GM18505 (cell line): Measurements from ENCODE around the gene TSHR.

Experiments used
- ATAC-seq: cut with Tn5 transposase; IDR thresholded peaks from one replicate; pipeline ENCODE4 v1.9.1; 2021; ENCODE audit not compliant: unreplicated experiment
- POLR2A ChIP-seq: IDR thresholded peaks from 4 replicates; pipeline ENCODE4 v1.6.1; 2011; ENCODE audit warnings: borderline replicate concordance; ENCODE audit not compliant: insufficient read depth, insufficient read length; ENCODE audit errors: extremely low read depth

TSHR gene

GRCh38 chr14:81179631-81180030 lies 224.2 kb downstream of the TSHR start:
- no peak for ATAC-seq
- TF ChIP-seq POLR2A, result no peak

- peak; percentile 79 for ATAC-seq
- no peak for TF ChIP-seq POLR2A
Observed at GRCh38 chr14:81187832-81188522, 232.6 kb downstream of the TSHR start.

GRCh38 chr14:81192594-81192993 lies 237.2 kb downstream of the TSHR start:
- no peak for ATAC-seq
- TF ChIP-seq POLR2A, result no peak

GRCh38 chr14:81193924-81194633 lies 238.7 kb downstream of the TSHR start:
- TF ChIP-seq POLR2A, result no peak
- ATAC-seq, result peak; percentile 69
